Skeletal muscle tissue (tissue), 4 donors: Measurements from ENCODE around the gene KCMF1. TPM values are rescaled to one million over a fixed set of nuclear protein-coding genes. Genes with fewer than 3 reads are reported as not detected.

Source experiments
- H3K27ac ChIP-seq: one replicate; pipeline ENCODE4 v1.7.0; 2013; ENCODE audit warnings: mild to moderate bottlenecking, low read depth, low read length, inconsistent platforms
- H3K27me3 ChIP-seq, 3 donors: one replicate each; pipeline ENCODE4 v1.7.0; 2013; ENCODE audit warnings: low read length in 3 of 3; ENCODE audit not compliant: control insufficient read depth in 3 of 3, insufficient read depth in 3 of 3
- H3K36me3 ChIP-seq, 3 donors: one replicate each; pipeline ENCODE4 v1.7.0; 2013; ENCODE audit warnings: low read length in 3 of 3; ENCODE audit not compliant: control insufficient read depth in 3 of 3, insufficient read depth in 3 of 3
- H3K4me1 ChIP-seq, 3 donors: one replicate each; pipeline ENCODE4 v1.7.0; 2013; ENCODE audit warnings: low read length in 3 of 3, mild to moderate bottlenecking in 3 of 3; ENCODE audit not compliant: control insufficient read depth in 3 of 3, insufficient read depth in 3 of 3
- H3K4me3 ChIP-seq, 3 donors: one replicate each; pipeline ENCODE4 v1.7.0; 2013; ENCODE audit warnings: low read length in 3 of 3
- H3K9ac ChIP-seq, 3 donors: one replicate each; pipeline ENCODE4 v1.7.0; 2013; ENCODE audit warnings: low read length in 3 of 3, mild to moderate bottlenecking in 3 of 3, moderate library complexity in 2 of 3, low read depth in 1 of 3
- H3K9me3 ChIP-seq, 3 donors: one replicate each; pipeline ENCODE4 v1.7.0; 2013; ENCODE audit warnings: low read length in 3 of 3; ENCODE audit not compliant: control insufficient read depth in 3 of 3
- total RNA-seq: library from RNA; depleted of rRNA; stranded (reverse); fragments of >200 nt; gene quantifications from one replicate; pipeline ENCODE4 v1.2.3, GENCODE V29; 2014
- donor health status: Osteomylitis.

KCMF1 gene
- total RNA-seq, 1 donor from 2014 or later = 12.5 TPM

DNA sequence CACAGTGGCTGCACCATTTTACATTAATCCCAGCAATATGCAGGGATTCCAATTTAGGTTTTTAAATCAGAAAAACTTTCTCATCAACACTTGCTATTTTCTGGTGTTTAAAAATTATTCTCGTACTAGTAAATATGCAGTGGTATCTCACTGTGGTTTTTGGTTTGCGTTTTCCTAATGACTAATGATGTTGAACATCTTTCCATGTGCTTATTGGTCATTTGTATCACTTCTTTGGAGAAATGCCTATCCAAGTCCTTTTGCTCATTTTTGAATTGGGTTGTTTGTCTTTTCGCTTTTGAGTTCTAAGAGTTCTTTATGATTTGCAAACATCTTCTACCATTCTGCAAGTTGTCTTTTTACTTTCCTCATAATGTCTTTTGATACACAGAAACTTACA lies 100.1 kb downstream of the KCMF1 start:
- no peak overlapping the region for H3K9ac ChIP-seq
- H3K27ac ChIP-seq = no peak overlapping the region
- no peaks in the 10 kb centered on the region for H3K9me3 ChIP-seq
- H3K27me3 ChIP-seq = peaks cover 0 to 6% (median 0%) of the 10 kb centered on the region in 3 donors
- peaks cover 8 to 10% (median 9%) of the 10 kb centered on the region in 3 donors for H3K4me1 ChIP-seq
- H3K4me3 ChIP-seq = no peak overlapping the region
- no peaks in the 10 kb centered on the region for H3K36me3 ChIP-seq

DNA sequence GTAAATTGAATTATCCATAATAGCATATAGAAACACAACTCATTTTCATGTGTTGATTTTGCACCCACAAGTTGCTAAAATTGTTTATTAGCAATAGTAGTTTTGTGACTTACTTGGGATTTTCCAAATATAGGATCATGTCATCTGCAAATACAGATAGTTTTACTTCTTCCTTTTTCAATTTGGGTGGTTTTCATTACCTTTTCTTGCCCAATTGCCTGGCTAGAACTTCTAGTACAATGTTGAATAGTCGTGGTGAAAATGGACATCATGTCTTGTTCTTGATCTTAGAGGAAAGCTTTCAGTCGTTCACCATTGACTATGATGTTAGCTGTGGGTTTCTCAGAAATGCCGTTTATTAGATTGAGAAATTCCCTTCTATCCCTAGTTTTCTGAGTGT lies 102.1 kb downstream of the KCMF1 start:
- Histone ChIP-seq H3K9ac (no peak overlapping the region), H3K4me3 (no peak overlapping the region), H3K36me3 (no peaks in the 10 kb centered on the region), H3K27me3 (peaks cover 0 to 3% (median 0%) of the 10 kb centered on the region in 3 donors), H3K9me3 (no peaks in the 10 kb centered on the region), H3K27ac (no peak overlapping the region), H3K4me1 (no peaks in the 10 kb centered on the region)

DNA sequence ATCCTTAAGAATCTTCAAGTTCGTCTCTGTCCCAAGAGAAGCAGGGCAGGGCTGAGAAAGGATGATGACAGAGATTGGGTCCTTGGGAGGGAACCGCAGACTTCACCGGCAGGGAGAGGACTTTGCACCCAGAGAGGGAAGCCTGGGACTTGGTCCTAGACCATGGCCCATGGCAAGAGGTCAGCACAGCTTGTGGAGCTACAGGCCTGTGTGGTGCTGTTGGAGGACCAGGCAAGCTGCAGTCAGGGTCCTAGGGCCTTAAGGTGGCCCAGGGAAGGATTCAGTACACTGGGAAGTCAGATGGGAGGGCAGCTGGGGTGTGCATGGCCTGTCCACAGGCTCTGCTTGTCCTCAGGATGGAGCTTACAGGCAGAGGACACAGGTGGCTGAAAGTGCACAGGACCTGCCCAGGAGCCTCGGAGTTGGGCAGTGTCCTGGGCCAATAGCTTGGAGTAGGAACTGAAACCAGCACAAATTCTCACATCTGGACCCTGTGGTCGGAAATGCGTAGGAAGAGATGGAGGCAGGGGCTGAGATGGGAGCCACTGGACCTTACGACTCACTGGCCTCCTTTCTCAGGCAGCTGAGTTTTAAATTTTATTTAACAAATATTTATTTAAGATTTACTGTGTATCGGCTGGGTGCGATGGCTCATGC lies 105.8 kb downstream of the KCMF1 start:
- peaks cover 0 to 3% (median 0%) of the 10 kb centered on the region in 3 donors for H3K27me3 ChIP-seq
- H3K9me3 ChIP-seq = peaks cover 0 to 3% (median 0%) of the 10 kb centered on the region in 3 donors
- H3K4me1 ChIP-seq = no peaks in the 10 kb centered on the region
- H3K4me3 ChIP-seq = no peak overlapping the region
- H3K9ac ChIP-seq = no peak overlapping the region
- H3K36me3 ChIP-seq = no peaks in the 10 kb centered on the region
- H3K27ac ChIP-seq = no peak overlapping the region

DNA sequence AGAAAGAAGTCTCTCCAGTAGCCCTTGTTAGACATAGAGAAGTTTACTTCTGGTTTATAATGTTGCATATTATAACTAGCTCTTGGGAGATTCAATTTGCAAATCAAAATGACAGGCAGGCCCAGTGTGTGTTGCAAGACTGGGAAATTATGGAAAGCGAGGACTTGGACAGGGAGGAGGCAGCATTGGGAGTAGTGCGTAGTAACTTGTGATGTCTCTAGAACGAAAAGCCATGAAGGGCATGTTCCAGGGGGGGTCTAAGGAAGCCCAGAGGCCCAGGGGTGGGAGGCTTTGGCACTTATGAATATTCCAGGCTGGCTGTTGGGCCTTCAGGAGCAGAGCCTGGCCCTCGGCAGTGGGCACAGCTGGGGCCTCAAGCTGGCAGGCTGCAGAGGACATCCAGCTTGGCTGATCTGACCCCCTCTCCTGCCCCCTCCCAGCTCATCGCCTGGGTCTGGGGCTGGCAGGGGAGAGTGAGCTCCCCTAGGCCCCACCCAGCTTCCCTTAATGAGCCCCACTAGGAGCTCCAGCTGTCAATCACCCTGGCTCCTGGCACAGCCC lies 107.0 kb downstream of the KCMF1 start:
- Histone ChIP-seq H3K9ac (no peak overlapping the region), H3K9me3 (peaks cover 0 to 8% (median 2%) of the 10 kb centered on the region in 3 donors), H3K27ac (no peak overlapping the region), H3K4me3 (no peak overlapping the region), H3K36me3 (no peaks in the 10 kb centered on the region), H3K27me3 (peaks cover 0 to 5% (median 0%) of the 10 kb centered on the region in 3 donors), H3K4me1 (no peaks in the 10 kb centered on the region)

DNA sequence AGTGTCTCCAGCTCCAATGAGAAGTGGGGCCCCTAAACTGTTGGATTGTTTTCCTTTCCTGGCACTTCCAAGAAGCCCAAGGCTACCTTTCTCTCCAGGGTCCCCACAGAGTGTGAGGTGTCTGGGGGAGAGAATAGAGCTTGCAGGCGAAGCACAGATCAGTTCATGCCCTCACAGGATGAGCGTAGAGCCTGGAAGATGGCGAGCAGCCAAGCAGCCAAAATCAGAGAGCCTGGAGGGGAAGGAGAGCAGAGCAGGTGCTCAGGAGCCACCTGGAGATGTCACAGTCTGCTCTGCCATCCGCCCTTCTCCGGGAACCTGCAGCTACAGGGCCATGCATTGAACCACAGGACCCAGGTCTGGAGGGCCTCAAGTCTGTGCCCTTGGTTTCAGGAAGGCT lies 107.6 kb downstream of the KCMF1 start:
- Histone ChIP-seq H3K4me3 (no peak overlapping the region), H3K27ac (no peak overlapping the region), H3K36me3 (no peaks in the 10 kb centered on the region), H3K4me1 (no peaks in the 10 kb centered on the region), H3K9ac (no peak overlapping the region), H3K9me3 (peaks cover 0 to 8% (median 2%) of the 10 kb centered on the region in 3 donors), H3K27me3 (peaks cover 0 to 5% (median 3%) of the 10 kb centered on the region in 3 donors)

DNA sequence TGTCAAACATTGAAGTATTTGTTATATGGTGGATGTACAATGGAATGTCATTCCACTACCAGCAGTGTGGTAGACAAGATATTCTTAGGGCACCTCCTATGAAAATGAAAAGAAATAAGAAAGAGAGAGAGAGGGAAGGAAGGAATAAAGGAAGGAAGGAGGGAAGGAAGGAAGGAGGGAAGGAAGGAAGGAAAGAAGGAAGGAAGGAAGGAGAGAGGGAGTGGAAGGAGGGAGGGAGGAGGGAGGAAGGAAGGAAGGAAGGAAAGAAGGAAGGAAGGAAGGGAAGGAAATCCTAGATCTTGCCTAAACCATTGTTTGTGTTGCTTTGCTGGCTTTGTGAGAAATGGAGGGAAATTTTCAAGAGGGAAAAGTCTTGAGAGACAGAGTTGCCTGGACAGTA lies 112.1 kb downstream of the KCMF1 start:
- no peak overlapping the region for H3K9ac ChIP-seq
- no peak overlapping the region for H3K27ac ChIP-seq
- no peaks in the 10 kb centered on the region for H3K36me3 ChIP-seq
- H3K4me3 ChIP-seq = no peak overlapping the region
- H3K4me1 ChIP-seq = no peaks in the 10 kb centered on the region
- H3K27me3 ChIP-seq = peaks cover 0 to 3% (median 2%) of the 10 kb centered on the region in 3 donors
- peaks cover 0 to 8% (median 2%) of the 10 kb centered on the region in 3 donors for H3K9me3 ChIP-seq

DNA sequence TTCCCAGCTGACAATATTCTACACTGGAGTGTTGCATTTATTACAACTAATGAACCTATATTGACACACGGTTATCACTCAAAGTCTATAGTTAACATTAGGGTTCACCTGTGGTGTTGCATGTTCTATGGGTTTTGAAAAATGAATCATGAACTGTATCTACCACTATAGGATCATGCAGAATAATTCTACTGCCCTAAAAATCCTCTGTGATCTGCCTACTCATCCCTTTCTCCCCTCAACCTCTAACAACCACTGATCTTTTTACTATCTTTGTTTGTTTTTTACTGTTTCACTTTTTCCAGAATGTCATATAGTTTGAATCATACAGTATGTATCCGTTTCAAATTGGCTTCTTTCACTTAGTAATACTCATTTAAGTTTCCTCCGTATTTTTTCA lies 114.6 kb downstream of the KCMF1 start:
- H3K27me3 ChIP-seq = peaks cover 0 to 6% (median 2%) of the 10 kb centered on the region in 3 donors
- H3K4me3 ChIP-seq = no peak overlapping the region
- no peaks in the 10 kb centered on the region for H3K4me1 ChIP-seq
- no peak overlapping the region for H3K9ac ChIP-seq
- peaks cover 0 to 8% (median 2%) of the 10 kb centered on the region in 3 donors for H3K9me3 ChIP-seq
- no peak overlapping the region for H3K27ac ChIP-seq
- H3K36me3 ChIP-seq = no peaks in the 10 kb centered on the region

DNA sequence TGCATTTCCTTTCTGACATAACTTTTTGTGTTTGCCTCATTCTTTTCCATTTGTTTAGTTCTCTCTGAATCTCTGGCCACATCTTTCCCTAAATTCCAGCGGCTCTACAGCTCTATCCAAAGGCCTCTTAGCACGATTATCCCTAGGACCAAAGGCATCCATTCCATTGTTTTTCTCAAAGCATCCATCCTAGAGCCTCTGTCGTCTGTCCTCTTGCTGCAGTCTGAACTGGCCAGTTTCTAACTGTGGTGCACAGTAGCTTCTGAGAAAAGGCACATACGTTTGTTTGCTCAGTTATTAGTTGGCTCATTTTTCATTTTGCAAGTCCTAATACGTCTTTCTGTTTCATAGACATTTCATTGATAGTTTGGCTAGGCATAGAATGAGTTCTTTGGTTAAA lies 116.6 kb downstream of the KCMF1 start:
- Histone ChIP-seq H3K9ac (no peak overlapping the region), H3K36me3 (no peaks in the 10 kb centered on the region), H3K4me1 (no peaks in the 10 kb centered on the region), H3K27me3 (peaks cover 0 to 6% (median 0%) of the 10 kb centered on the region in 3 donors), H3K4me3 (no peak overlapping the region), H3K27ac (no peak overlapping the region), H3K9me3 (peaks cover 0 to 6% (median 0%) of the 10 kb centered on the region in 3 donors)

DNA sequence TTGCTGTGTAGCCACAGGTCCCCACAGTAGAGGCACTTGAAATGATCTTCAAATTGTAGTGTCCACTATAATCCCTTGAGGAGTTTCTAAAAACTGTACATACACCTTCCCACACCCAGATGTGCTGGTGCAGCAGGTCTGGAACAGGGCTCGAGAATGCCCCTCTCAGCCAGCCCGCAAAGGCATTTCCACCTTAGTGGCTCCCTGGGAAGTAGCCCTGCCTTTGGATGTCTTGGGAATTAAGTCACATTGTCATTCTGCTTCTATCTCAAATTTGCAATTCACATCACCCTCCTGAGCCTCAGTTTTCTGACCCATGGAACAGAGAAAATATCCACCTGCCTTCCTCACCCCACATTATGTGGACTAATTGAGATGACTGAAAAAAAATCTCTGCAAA lies 118.0 kb downstream of the KCMF1 start:
- Histone ChIP-seq H3K9ac (no peak overlapping the region), H3K4me1 (no peaks in the 10 kb centered on the region), H3K4me3 (no peak overlapping the region)

DNA sequence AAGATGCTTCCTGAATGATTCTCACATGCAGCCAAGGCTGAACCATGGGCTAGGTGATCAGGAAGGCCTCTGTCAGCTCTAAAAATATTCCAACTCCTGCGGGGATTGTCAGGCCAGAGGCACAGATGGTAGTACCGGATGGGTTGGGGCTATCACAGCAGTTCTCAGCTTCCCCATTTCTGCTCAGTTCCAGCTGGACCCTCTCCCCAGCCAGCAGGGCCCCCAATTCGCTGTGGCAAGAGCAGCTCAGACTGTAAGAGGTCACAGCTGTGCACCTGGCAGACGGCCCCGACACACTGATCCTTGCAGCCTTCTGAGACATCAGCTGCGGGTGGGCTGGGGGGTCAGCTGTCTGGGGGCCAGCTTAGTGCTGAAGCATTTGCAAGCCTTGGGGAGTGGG lies 118.6 kb downstream of the KCMF1 start:
- H3K36me3 ChIP-seq = no peaks in the 10 kb centered on the region
- H3K9ac ChIP-seq = no peak overlapping the region
- no peak overlapping the region for H3K4me3 ChIP-seq
- no peak overlapping the region for H3K27ac ChIP-seq
- H3K4me1 ChIP-seq = no peaks in the 10 kb centered on the region
- H3K27me3 ChIP-seq = peaks cover 0 to 4% (median 0%) of the 10 kb centered on the region in 3 donors
- H3K9me3 ChIP-seq = peaks cover 0 to 4% (median 0%) of the 10 kb centered on the region in 3 donors

More for the DNA sequence above, 118.0 kb downstream of the KCMF1 start:
- H3K36me3 ChIP-seq = no peaks in the 10 kb centered on the region
- no peak overlapping the region for H3K27ac ChIP-seq
- peaks cover 0 to 4% (median 0%) of the 10 kb centered on the region in 3 donors for H3K9me3 ChIP-seq
- peaks cover 0 to 4% (median 0%) of the 10 kb centered on the region in 3 donors for H3K27me3 ChIP-seq
